ENCODE results near the gene DCLK1.

- TF ChIP-seq, protein P1, sequence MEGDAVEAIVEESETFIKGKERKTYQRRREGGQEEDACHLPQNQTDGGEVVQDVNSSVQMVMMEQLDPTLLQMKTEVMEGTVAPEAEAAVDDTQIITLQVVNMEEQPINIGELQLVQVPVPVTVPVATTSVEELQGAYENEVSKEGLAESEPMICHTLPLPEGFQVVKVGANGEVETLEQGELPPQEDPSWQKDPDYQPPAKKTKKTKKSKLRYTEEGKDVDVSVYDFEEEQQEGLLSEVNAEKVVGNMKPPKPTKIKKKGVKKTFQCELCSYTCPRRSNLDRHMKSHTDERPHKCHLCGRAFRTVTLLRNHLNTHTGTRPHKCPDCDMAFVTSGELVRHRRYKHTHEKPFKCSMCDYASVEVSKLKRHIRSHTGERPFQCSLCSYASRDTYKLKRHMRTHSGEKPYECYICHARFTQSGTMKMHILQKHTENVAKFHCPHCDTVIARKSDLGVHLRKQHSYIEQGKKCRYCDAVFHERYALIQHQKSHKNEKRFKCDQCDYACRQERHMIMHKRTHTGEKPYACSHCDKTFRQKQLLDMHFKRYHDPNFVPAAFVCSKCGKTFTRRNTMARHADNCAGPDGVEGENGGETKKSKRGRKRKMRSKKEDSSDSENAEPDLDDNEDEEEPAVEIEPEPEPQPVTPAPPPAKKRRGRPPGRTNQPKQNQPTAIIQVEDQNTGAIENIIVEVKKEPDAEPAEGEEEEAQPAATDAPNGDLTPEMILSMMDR (IDR thresholded peaks at IDR 0.05), result no peak
- no peak for TF ChIP-seq POLR2A (IDR thresholded peaks at IDR 0.05)
Observed at GRCh38 chr13:36166046-36166445, 34.9 kb upstream of the DCLK1 start.

Measured in esophagus squamous epithelium (tissue), 4 donors.